HG03135 (cell line): Measurements from ENCODE around the gene ANP32E.

Source experiments
- ATAC-seq: cut with Tn5 transposase; IDR thresholded peaks from one replicate; pipeline ENCODE4 v1.9.1; 2021; ENCODE audit warnings: mild to moderate bottlenecking, moderate library complexity; ENCODE audit not compliant: unreplicated experiment

The ANP32E gene

DNA sequence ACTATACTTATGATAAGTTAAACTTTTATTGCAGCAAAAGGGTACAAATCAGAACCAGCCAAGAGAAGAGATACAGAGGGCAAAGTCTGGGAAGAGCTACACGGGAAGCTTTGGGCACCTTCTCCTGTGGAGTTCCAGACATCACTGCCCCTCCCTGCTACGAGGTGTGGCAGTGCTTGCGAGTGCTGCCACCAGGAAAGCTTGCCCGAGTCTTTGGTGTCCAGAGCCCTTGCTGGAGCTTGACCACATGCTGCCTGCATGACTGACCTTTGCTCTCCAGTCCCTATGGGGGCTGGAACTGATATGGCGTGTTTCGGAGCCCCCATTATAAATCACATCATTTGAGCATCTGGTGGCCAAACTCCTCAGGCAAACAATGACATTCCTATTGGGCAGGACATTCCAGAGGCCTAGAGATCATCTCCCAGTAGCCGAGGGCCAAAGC, 62.7 kb downstream of the ANP32E start:
- no peak for ATAC-seq

DNA sequence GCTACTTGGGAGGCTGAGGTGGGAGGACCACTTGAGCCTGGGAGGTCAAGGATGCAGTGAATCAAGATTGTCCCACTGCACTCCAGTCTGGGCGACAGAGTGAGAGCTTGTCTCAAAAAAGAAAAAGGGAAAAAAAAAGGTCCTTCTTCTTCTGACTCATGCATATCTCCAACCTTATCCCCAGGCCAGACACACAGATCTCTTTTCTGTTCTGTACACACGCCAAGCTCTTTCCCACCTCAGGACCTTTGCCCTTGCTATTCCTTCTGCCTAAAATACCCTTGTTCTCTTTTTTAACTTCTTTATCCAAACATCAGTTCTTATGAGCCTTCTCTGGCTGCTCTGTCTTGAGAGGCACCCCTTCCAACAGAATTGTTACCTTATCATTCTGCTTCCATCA, 64.1 kb downstream of the ANP32E start:
- ATAC-seq, result no peak

DNA sequence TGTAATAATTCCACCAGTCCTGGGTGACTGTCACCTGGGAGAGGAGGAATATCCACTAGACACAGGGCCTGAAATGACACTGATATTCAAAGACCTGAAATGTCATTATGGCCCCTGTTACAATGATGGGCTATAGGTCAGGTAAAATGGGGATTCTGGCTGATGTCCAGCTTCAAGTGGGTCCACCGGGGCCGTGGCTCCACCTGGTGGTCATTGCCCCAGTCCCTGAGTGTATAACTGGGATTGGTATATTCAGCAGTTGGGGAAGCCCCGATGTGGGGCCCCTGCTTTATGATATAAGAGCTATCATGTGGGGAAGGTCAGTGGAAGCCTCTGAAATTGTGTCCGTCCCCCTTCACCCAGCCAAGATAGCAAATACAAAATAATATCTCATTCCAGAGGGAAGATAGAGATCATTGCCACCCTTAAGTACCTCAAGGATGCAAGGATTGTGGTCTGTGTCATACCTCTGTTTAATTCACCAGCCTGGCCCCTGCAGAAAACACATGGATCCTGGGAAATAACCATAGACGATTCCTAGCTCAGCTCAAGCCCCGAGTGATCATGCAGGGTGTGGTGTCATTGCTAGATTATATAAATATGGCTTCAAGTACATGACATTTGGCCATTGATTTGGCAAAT, 66.8 kb downstream of the ANP32E start:
- no peak for ATAC-seq
